ENCODE results near the gene LCN10. TPM values are rescaled to one million over a fixed set of nuclear protein-coding genes. Genes with fewer than 3 reads are reported as not detected.

Gene LCN10
- polyA plus RNA-seq, 3 donors: 0.16 TPM; not detected in 2

DNA sequence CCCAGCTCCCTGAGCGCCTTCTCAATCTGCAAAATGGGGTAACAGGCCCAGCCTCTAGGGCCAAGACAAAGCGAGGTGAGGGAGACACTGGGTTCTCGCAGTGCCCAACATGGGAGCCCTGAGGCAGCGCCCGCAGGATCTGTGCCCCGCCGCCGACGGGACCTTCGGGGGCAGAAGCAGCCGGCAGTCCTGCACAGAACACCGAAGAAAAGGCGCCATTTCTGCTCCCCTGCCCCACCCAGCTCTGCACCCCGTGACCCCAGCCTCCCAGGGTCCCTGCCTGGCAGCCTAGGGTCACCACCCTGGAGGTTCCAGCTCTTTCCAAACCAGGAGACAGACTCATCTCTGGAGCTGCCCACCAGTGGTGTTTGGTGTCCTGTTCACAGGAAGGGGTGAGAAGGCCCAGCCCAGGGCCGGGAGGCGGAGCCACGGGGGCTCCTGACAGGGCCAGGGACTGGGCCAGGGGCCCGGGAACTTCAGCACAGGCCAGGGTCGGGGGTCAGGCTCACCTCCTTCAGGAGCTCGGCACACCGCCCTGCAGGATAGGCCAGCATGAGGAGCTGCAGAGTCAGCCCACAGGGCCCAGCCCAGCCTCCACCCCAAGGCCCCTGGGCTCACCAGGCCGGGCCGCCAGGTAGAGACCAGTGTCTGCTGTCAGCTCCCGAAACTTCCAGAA lies 12.0 kb upstream of the LCN10 start:
- Histone ChIP-seq H3K36me3 (replicated peaks in 1 of 2; ENCODE audit: control insufficient read depth in 1 of 2, insufficient read depth in 2 of 2, low read length in 2 of 2) (no peaks in the 10 kb centered on the region), H3K27ac (ENCODE audit: low read depth in 1 of 2, low read length in 2 of 2) (no peak overlapping the region), H3K4me1 (ENCODE audit: control insufficient read depth in 1 of 2, insufficient read depth in 2 of 2, low read length in 2 of 2) (no peaks in the 10 kb centered on the region), H3K27me3 (ENCODE audit: control insufficient read depth in 2 of 2, insufficient read depth in 2 of 2, low read length in 2 of 2) (no peaks in the 10 kb centered on the region), H3K4me3 (replicated peaks in 1 of 3; ENCODE audit: low read depth in 2 of 3, low read length in 3 of 3) (no peak overlapping the region), H2AFZ (ENCODE audit: insufficient read depth, low read depth, low read length, poor library complexity, severe bottlenecking) (no peak overlapping the region), H3K4me2 (replicated peaks; ENCODE audit: extremely low read depth, low read length, poor library complexity, severe bottlenecking) (no peak overlapping the region), H3K79me2 (ENCODE audit: insufficient read depth, low read length) (no peaks in the 10 kb centered on the region), H3K9me3 (replicated peaks in 1 of 2; ENCODE audit: control insufficient read depth in 1 of 2, insufficient read depth in 1 of 2, low read length in 2 of 2) (peaks cover 25 to 38% of the 10 kb centered on the region in 2 donors), H4K20me1 (ENCODE audit: insufficient read depth, low read length) (no peaks in the 10 kb centered on the region), H3K9ac (ENCODE audit: insufficient read depth, low read length, poor library complexity, severe bottlenecking) (no peak overlapping the region)
- TF ChIP-seq, protein P1, sequence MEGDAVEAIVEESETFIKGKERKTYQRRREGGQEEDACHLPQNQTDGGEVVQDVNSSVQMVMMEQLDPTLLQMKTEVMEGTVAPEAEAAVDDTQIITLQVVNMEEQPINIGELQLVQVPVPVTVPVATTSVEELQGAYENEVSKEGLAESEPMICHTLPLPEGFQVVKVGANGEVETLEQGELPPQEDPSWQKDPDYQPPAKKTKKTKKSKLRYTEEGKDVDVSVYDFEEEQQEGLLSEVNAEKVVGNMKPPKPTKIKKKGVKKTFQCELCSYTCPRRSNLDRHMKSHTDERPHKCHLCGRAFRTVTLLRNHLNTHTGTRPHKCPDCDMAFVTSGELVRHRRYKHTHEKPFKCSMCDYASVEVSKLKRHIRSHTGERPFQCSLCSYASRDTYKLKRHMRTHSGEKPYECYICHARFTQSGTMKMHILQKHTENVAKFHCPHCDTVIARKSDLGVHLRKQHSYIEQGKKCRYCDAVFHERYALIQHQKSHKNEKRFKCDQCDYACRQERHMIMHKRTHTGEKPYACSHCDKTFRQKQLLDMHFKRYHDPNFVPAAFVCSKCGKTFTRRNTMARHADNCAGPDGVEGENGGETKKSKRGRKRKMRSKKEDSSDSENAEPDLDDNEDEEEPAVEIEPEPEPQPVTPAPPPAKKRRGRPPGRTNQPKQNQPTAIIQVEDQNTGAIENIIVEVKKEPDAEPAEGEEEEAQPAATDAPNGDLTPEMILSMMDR (IDR thresholded peaks at IDR 0.05): no peak
- H3K27ac Mint-ChIP-seq: no peak overlapping the region
- no peak overlapping the region for H3K4me3 Mint-ChIP-seq
- DNase-seq: no peak
- peaks cover 4 to 20% (median 4%) of the 10 kb centered on the region in 3 donors for H3K27me3 Mint-ChIP-seq (ENCODE audit: low read depth in 3 of 3)
- 93% methylated on average over 22 of the region's 24 CpGs for WGBS (ENCODE audit: insufficient coverage)
- peaks cover 0 to 4% of the 10 kb centered on the region in 2 donors for H3K36me3 Mint-ChIP-seq
- intact Hi-C loops (cut with micrococcal nuclease): no loop called here
- H3K4me1 Mint-ChIP-seq: peaks cover 5% of the 10 kb centered on the region
- H3K9me3 Mint-ChIP-seq: peaks cover 24 to 42% (median 39%) of the 10 kb centered on the region in 7 donors

DNA sequence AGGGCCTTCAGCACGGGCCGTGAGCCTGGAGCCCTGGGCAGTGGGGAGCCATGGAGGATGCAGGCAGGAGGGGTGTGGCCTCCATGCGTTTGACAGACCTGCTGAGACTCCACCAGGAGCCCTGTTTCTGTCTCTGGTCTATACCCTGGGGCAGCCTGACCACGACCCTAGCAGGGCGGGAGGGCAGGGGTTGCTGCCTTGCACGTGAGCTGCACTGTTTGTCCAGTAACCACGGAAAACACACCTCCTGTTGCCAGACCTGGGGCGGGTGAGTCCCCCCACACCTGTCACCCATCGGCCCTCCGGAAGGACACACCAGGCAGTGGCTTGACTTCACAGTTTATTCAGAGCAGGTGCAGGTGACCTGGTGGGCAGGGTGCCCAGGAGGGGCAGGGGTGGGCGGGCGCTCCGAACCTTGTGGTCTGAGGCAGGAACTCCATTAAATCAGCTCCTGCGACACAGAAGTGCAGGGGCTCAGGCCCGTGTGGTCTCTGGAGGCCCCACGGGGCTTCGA lies 11.4 kb upstream of the LCN10 start:
- intact Hi-C loops (cut with micrococcal nuclease): no loop called here

More for the DNA sequence above, 11.4 kb upstream of the LCN10 start:
- H3K79me2 ChIP-seq (ENCODE audit: insufficient read depth, low read length): no peaks in the 10 kb centered on the region
- H3K36me3 ChIP-seq (replicated peaks in 1 of 2; ENCODE audit: control insufficient read depth in 1 of 2, insufficient read depth in 2 of 2, low read length in 2 of 2): no peaks in the 10 kb centered on the region
- H3K4me3 Mint-ChIP-seq: no peak overlapping the region
- no peak overlapping the region for H3K4me3 ChIP-seq (replicated peaks in 1 of 3; ENCODE audit: low read depth in 2 of 3, low read length in 3 of 3)
- H2AFZ ChIP-seq (ENCODE audit: insufficient read depth, low read depth, low read length, poor library complexity, severe bottlenecking): no peak overlapping the region
- no peaks in the 10 kb centered on the region for H3K4me1 ChIP-seq (ENCODE audit: control insufficient read depth in 1 of 2, insufficient read depth in 2 of 2, low read length in 2 of 2)
- H3K36me3 Mint-ChIP-seq: peaks cover 0 to 4% of the 10 kb centered on the region in 2 donors
- no peak overlapping the region for H3K9ac ChIP-seq (ENCODE audit: insufficient read depth, low read length, poor library complexity, severe bottlenecking)
- no peak for DNase-seq
- peaks cover 10% of the 10 kb centered on the region for H3K4me1 Mint-ChIP-seq
- WGBS (ENCODE audit: insufficient coverage): 30% methylated on average over 15 of the region's 17 CpGs
- H3K4me2 ChIP-seq (replicated peaks; ENCODE audit: extremely low read depth, low read length, poor library complexity, severe bottlenecking): no peak overlapping the region
- no peaks in the 10 kb centered on the region for H4K20me1 ChIP-seq (ENCODE audit: insufficient read depth, low read length)
- no peak overlapping the region for H3K27ac ChIP-seq (ENCODE audit: low read depth in 1 of 2, low read length in 2 of 2)
- H3K27ac Mint-ChIP-seq: no peak overlapping the region
- H3K9me3 Mint-ChIP-seq: peaks cover 24 to 42% (median 39%) of the 10 kb centered on the region in 7 donors
- TF ChIP-seq, protein P1 (IDR thresholded peaks at IDR 0.05): no peak
- peaks cover 5 to 25% (median 8%) of the 10 kb centered on the region in 3 donors for H3K27me3 Mint-ChIP-seq (ENCODE audit: low read depth in 3 of 3)
- H3K9me3 ChIP-seq (replicated peaks in 1 of 2; ENCODE audit: control insufficient read depth in 1 of 2, insufficient read depth in 1 of 2, low read length in 2 of 2): peaks cover 25 to 38% of the 10 kb centered on the region in 2 donors
- no peaks in the 10 kb centered on the region for H3K27me3 ChIP-seq (ENCODE audit: control insufficient read depth in 2 of 2, insufficient read depth in 2 of 2, low read length in 2 of 2)

Data from CD14-positive monocyte (primary cell).